Nephron (organoid): ENCODE results near the gene WNT9A.
A peak's percentile ranks its signal among the peaks of the same experiment; 100 is the strongest.

Experiments
- H3K27ac Mint-ChIP-seq, 3 experiments: 2 replicates each; pipeline ENCODE4 v1.8.0; 2020; ENCODE audit warnings: mixed read lengths in 3 of 3, mild to moderate bottlenecking in 2 of 3, moderate library complexity in 1 of 3
- H3K27me3 Mint-ChIP-seq: 2 replicates; pipeline ENCODE4 v1.8.0; 2021; ENCODE audit warnings: low read depth, mild to moderate bottlenecking, moderate library complexity, mixed read lengths
- H3K36me3 Mint-ChIP-seq: 2 replicates; pipeline ENCODE4 v1.8.0; 2020; ENCODE audit warnings: low read depth, mixed read lengths
- H3K4me1 Mint-ChIP-seq: 2 replicates; pipeline ENCODE4 v1.8.0; 2020; ENCODE audit warnings: mixed read lengths
- H3K4me3 Mint-ChIP-seq, 3 experiments: 2 replicates each; pipeline ENCODE4 v1.8.0; 2020; ENCODE audit warnings: mild to moderate bottlenecking in 3 of 3, mixed read lengths in 3 of 3, moderate library complexity in 2 of 3
- H3K9me3 Mint-ChIP-seq: 2 replicates; pipeline ENCODE4 v1.8.0; 2020; ENCODE audit warnings: mixed read lengths
- CTCF ChIP-seq, 3 experiments: fragments of 200-600 bp; sonication (generic); IDR thresholded peaks; one replicate each; pipeline ENCODE4 v1.5.0; 2021; ENCODE audit warnings: antibody characterized with exemption in 3 of 3; ENCODE audit not compliant: unreplicated experiment in 3 of 3

The WNT9A gene

GRCh38 chr1:227888404-227889046 is 59.2 kb downstream of the WNT9A start:
- H3K27me3 Mint-ChIP-seq, result peaks cover 11% of the 10 kb centered on the region
- TF ChIP-seq CTCF (IDR thresholded peaks at IDR 0.05; ENCODE audit: unreplicated experiment in 3 of 3), result no peak
- peak overlapping the region in 1 of 3 experiments; percentile 91 for H3K27ac Mint-ChIP-seq
- H3K4me1 Mint-ChIP-seq, result peaks cover 33% of the 10 kb centered on the region
- H3K9me3 Mint-ChIP-seq, result no peaks in the 10 kb centered on the region
- H3K36me3 Mint-ChIP-seq, result no peaks in the 10 kb centered on the region
- H3K4me3 Mint-ChIP-seq, result peak overlapping the region in 1 of 3 experiments; percentile 36

GRCh38 chr1:227887697-227888403 is 59.9 kb downstream of the WNT9A start:
- Mint-ChIP-seq H3K27me3 (peaks cover 8% of the 10 kb centered on the region), H3K4me3 (peak overlapping the region; percentile 69 to 80 (median 74)), H3K36me3 (no peaks in the 10 kb centered on the region), H3K27ac (peak overlapping the region; percentile 76 to 91 (median 90)), H3K9me3 (no peaks in the 10 kb centered on the region), H3K4me1 (peaks cover 29% of the 10 kb centered on the region)
- no peak for TF ChIP-seq CTCF (IDR thresholded peaks at IDR 0.05; ENCODE audit: unreplicated experiment in 3 of 3)

GRCh38 chr1:227886993-227887696 is 60.6 kb downstream of the WNT9A start:
- peak overlapping the region; percentile 54 to 70 (median 66) for H3K4me3 Mint-ChIP-seq
- peaks cover 3% of the 10 kb centered on the region for H3K27me3 Mint-ChIP-seq
- H3K4me1 Mint-ChIP-seq, result peaks cover 22% of the 10 kb centered on the region
- H3K36me3 Mint-ChIP-seq, result no peaks in the 10 kb centered on the region
- TF ChIP-seq CTCF (IDR thresholded peaks at IDR 0.05; ENCODE audit: unreplicated experiment in 3 of 3), result no peak
- peak overlapping the region; percentile 78 to 91 (median 86) for H3K27ac Mint-ChIP-seq
- no peaks in the 10 kb centered on the region for H3K9me3 Mint-ChIP-seq

GRCh38 chr1:227886503-227886961 is 61.2 kb downstream of the WNT9A start:
- no peaks in the 10 kb centered on the region for H3K36me3 Mint-ChIP-seq
- peak overlapping the region; percentile 78 to 88 (median 86) for H3K27ac Mint-ChIP-seq
- no peak for TF ChIP-seq CTCF (IDR thresholded peaks at IDR 0.05; ENCODE audit: unreplicated experiment in 3 of 3)
- peaks cover 3% of the 10 kb centered on the region for H3K27me3 Mint-ChIP-seq
- H3K4me3 Mint-ChIP-seq, result peak overlapping the region; percentile 61 to 70 (median 66)
- no peaks in the 10 kb centered on the region for H3K9me3 Mint-ChIP-seq
- peaks cover 17% of the 10 kb centered on the region for H3K4me1 Mint-ChIP-seq

GRCh38 chr1:227885648-227886502 is 61.9 kb downstream of the WNT9A start:
- Mint-ChIP-seq H3K27ac (peak overlapping the region; percentile 61 to 86 (median 80)), H3K4me1 (peaks cover 17% of the 10 kb centered on the region), H3K27me3 (peaks cover 4% of the 10 kb centered on the region), H3K9me3 (no peaks in the 10 kb centered on the region), H3K4me3 (peak overlapping the region; percentile 17 to 61 (median 59)), H3K36me3 (no peaks in the 10 kb centered on the region)
- no peak for TF ChIP-seq CTCF (IDR thresholded peaks at IDR 0.05; ENCODE audit: unreplicated experiment in 3 of 3)
